Naive thymus-derived CD8-positive, alpha-beta T cell (primary cell): ENCODE data around the gene TSC1. TPM values are rescaled to one million over a fixed set of nuclear protein-coding genes. Genes with fewer than 3 reads are reported as not detected.

ENCODE experiments used
- ATAC-seq, 2 donors: fragments of 150-1000 bp; cut with Tn5 transposase in 1 of 2; sonication (Bioruptor Pico), chemical (Tn5 transposase) in 1 of 2; 1 replicate in 1 of 2; 2 replicates in 1 of 2; pipeline ENCODE4 v1.10.0; 2021; ENCODE audit warnings: mild to moderate bottlenecking in 2 of 2, moderate library complexity in 2 of 2
- POLR2A ChIA-PET: fragments of 350-600 bp; sonication (Branson Sonifier 250); formaldehyde crosslinking; loops from one replicate; lab custom pipeline; 2021; ENCODE audit warnings: antibody characterized with exemption; lab: Charles Lee
- DNase-seq, 10 donors: peaks; one replicate each; pipeline versions ENCODE4 v3.0.0 to v3.0.0-alpha.2; 2020 to 2022
- H3K27ac Mint-ChIP-seq, 10 donors: one replicate each; pipeline ENCODE4 v1.8.0; 2020 to 2022; ENCODE audit warnings: mild to moderate bottlenecking in 10 of 10, mixed read lengths in 10 of 10, moderate library complexity in 4 of 10, inconsistent platforms in 1 of 10
- H3K27me3 Mint-ChIP-seq, 5 donors: one replicate each; pipeline ENCODE4 v1.8.0; 2021 to 2022; ENCODE audit warnings: mixed read lengths in 5 of 5
- H3K36me3 Mint-ChIP-seq, 3 donors: one replicate each; pipeline ENCODE4 v1.8.0; 2020 to 2022; ENCODE audit warnings: mixed read lengths in 3 of 3, mild to moderate bottlenecking in 2 of 3, inconsistent platforms in 1 of 3
- H3K4me1 Mint-ChIP-seq, 4 donors: one replicate each; pipeline ENCODE4 v1.8.0; 2021 to 2022; ENCODE audit warnings: mixed read lengths in 4 of 4
- H3K4me3 Mint-ChIP-seq, 10 donors: one replicate each; pipeline ENCODE4 v1.8.0; 2020 to 2022; ENCODE audit warnings: mild to moderate bottlenecking in 10 of 10, mixed read lengths in 10 of 10, moderate library complexity in 6 of 10, inconsistent platforms in 1 of 10
- H3K9me3 Mint-ChIP-seq, 9 donors: one replicate each; pipeline ENCODE4 v1.8.0; 2020 to 2022; ENCODE audit warnings: mixed read lengths in 9 of 9, mild to moderate bottlenecking in 3 of 9, inconsistent platforms in 1 of 9, moderate library complexity in 1 of 9
- polyA plus RNA-seq, 3 donors: library from polyadenylated mRNA; unstranded; fragments of 300-500 nt; fragmentation: Illumina TruSeq; gene quantifications; one replicate each; pipeline ENCODE4 v1.2.3, GENCODE V29; 2021
- total RNA-seq, 8 experiments: library from RNA in 2 of 8; stranded (reverse) in 2 of 8; gene quantifications; one replicate each; pipeline ENCODE4 v1.2.3 and lab custom pipeline; 2021 to 2026

The TSC1 gene
- total and polyA plus RNA-seq, 5 experiments from 2014 or later: 4.8 to 86.2 (median 8.7) TPM

- Mint-ChIP-seq H3K4me1 (peaks cover 0 to 7% (median 1%) of the 10 kb centered on the region in 4 donors), H3K36me3 (no peaks in the 10 kb centered on the region), H3K4me3 (no peak overlapping the region), H3K27ac (no peak overlapping the region), H3K9me3 (no peaks in the 10 kb centered on the region), H3K27me3 (peaks cover 14 to 68% (median 45%) of the 10 kb centered on the region in 5 donors)
- ATAC-seq (no peak), DNase-seq (no peak)
- POLR2A ChIA-PET: no interaction called here
Observed at GRCh38 chr9:132985489-132985888, 41.1 kb upstream of the TSC1 start.

- peaks cover 0 to 7% (median 0%) of the 10 kb centered on the region in 4 donors for H3K4me1 Mint-ChIP-seq
- H3K36me3 Mint-ChIP-seq: no peaks in the 10 kb centered on the region
- H3K4me3 Mint-ChIP-seq: no peak overlapping the region
- H3K27me3 Mint-ChIP-seq: peaks cover 16 to 67% (median 47%) of the 10 kb centered on the region in 5 donors
- DNase-seq (no peak), ATAC-seq (no peak)
- no peak overlapping the region for H3K27ac Mint-ChIP-seq
- POLR2A ChIA-PET: no interaction called here
- H3K9me3 Mint-ChIP-seq: no peaks in the 10 kb centered on the region
Observed at GRCh38 chr9:132985071-132985350, 40.6 kb upstream of the TSC1 start.

- ATAC-seq (no peak), DNase-seq (no peak)
- peaks cover 20 to 72% (median 49%) of the 10 kb centered on the region in 5 donors for H3K27me3 Mint-ChIP-seq
- no peak overlapping the region for H3K4me3 Mint-ChIP-seq
- no peaks in the 10 kb centered on the region for H3K36me3 Mint-ChIP-seq
- peaks cover 0 to 11% (median under 1%) of the 10 kb centered on the region in 4 donors for H3K4me1 Mint-ChIP-seq
- no peak overlapping the region for H3K27ac Mint-ChIP-seq
- H3K9me3 Mint-ChIP-seq: no peaks in the 10 kb centered on the region
- POLR2A ChIA-PET: interaction anchor here (0.6 kb wide), 1 partner anchor 76 kb away, joined by 4 read pairs; no protein-coding TSS in a partner anchor
Observed at GRCh38 chr9:132984202-132985070, 40.0 kb upstream of the TSC1 start.

GRCh38 chr9:132983491-132984201 is 39.2 kb upstream of the TSC1 start:
- Mint-ChIP-seq H3K4me3 (no peak overlapping the region), H3K27ac (no peak overlapping the region), H3K9me3 (no peaks in the 10 kb centered on the region), H3K4me1 (peaks cover 1 to 16% (median 4%) of the 10 kb centered on the region in 4 donors), H3K27me3 (peaks cover 23 to 79% (median 47%) of the 10 kb centered on the region in 5 donors), H3K36me3 (no peaks in the 10 kb centered on the region)
- DNase-seq: no peak
- POLR2A ChIA-PET: no interaction called here
- no peak for ATAC-seq

- POLR2A ChIA-PET: no interaction called here
- no peaks in the 10 kb centered on the region for H3K36me3 Mint-ChIP-seq
- no peak overlapping the region for H3K27ac Mint-ChIP-seq
- ATAC-seq (no peak), DNase-seq (no peak)
- no peak overlapping the region for H3K4me3 Mint-ChIP-seq
- H3K9me3 Mint-ChIP-seq: no peaks in the 10 kb centered on the region
- H3K4me1 Mint-ChIP-seq: peaks cover 4 to 25% (median 9%) of the 10 kb centered on the region in 4 donors
- H3K27me3 Mint-ChIP-seq: peaks cover 24 to 79% (median 46%) of the 10 kb centered on the region in 5 donors
Observed at GRCh38 chr9:132982458-132982857, 38.0 kb upstream of the TSC1 start.

GRCh38 chr9:132980157-132980556 is 35.7 kb upstream of the TSC1 start:
- POLR2A ChIA-PET: no interaction called here
- no peak overlapping the region for H3K27ac Mint-ChIP-seq
- H3K36me3 Mint-ChIP-seq: no peaks in the 10 kb centered on the region

GRCh38 chr9:132978451-132979131 is 34.2 kb upstream of the TSC1 start, which contains the start of gene GFI1B:
TSS of gene GFI1B (plus strand) at chr9:132978694. CDS start at chr9:132986679, 7,985 bp downstream.
- no peak for DNase-seq
- Mint-ChIP-seq H3K27ac (peak within 1 kb of the TSS in 1 of 10 donors; percentile 29), H3K4me1 (peaks cover 4 to 23% (median 9%) of the 10 kb centered on the region in 4 donors), H3K9me3 (no peaks in the 10 kb centered on the region), H3K27me3 (peaks cover 27 to 81% (median 44%) of the 10 kb centered on the region in 5 donors), H3K4me3 (peak within 1 kb of the TSS in 7 of 10 donors; percentile 4 to 63 (median 31)), H3K36me3 (no peaks in the 10 kb centered on the region)
- POLR2A ChIA-PET: no interaction called here
- no peak for ATAC-seq

More at GRCh38 chr9:132980157-132980556, 35.7 kb upstream of the TSC1 start:
- ATAC-seq (no peak), DNase-seq (no peak)
- no peaks in the 10 kb centered on the region for H3K9me3 Mint-ChIP-seq
- no peak overlapping the region for H3K4me3 Mint-ChIP-seq
- peaks cover 4 to 23% (median 9%) of the 10 kb centered on the region in 4 donors for H3K4me1 Mint-ChIP-seq
- H3K27me3 Mint-ChIP-seq: peaks cover 22 to 70% (median 39%) of the 10 kb centered on the region in 5 donors

GRCh38 chr9:132978112-132978450 is 33.7 kb upstream of the TSC1 start:
- DNase-seq (no peak), ATAC-seq (no peak)
- Mint-ChIP-seq H3K36me3 (no peaks in the 10 kb centered on the region), H3K9me3 (no peaks in the 10 kb centered on the region), H3K27me3 (peaks cover 25 to 86% (median 48%) of the 10 kb centered on the region in 5 donors), H3K4me3 (peak overlapping the region in 2 of 10 donors; percentile 4 to 12), H3K4me1 (peaks cover 6 to 23% (median 9%) of the 10 kb centered on the region in 4 donors), H3K27ac (no peak overlapping the region)
- POLR2A ChIA-PET: no interaction called here

- Mint-ChIP-seq H3K9me3 (no peaks in the 10 kb centered on the region), H3K4me3 (no peak overlapping the region), H3K36me3 (no peaks in the 10 kb centered on the region), H3K27ac (no peak overlapping the region), H3K4me1 (peaks cover 8 to 20% (median 9%) of the 10 kb centered on the region in 4 donors), H3K27me3 (peaks cover 25 to 79% (median 45%) of the 10 kb centered on the region in 5 donors)
- no peak for ATAC-seq
- POLR2A ChIA-PET: no interaction called here
- no peak for DNase-seq
Observed at GRCh38 chr9:132976571-132976970, 32.2 kb upstream of the TSC1 start.

- H3K27ac Mint-ChIP-seq: no peak overlapping the region
- no peak overlapping the region for H3K4me3 Mint-ChIP-seq
- POLR2A ChIA-PET: interaction anchor here (0.5 kb wide), 1 partner anchor 147 kb away, joined by 3 read pairs; no protein-coding TSS in a partner anchor
- H3K36me3 Mint-ChIP-seq: no peaks in the 10 kb centered on the region
- no peak for DNase-seq
- peaks cover 22 to 73% (median 39%) of the 10 kb centered on the region in 5 donors for H3K27me3 Mint-ChIP-seq
- no peak for ATAC-seq
- H3K4me1 Mint-ChIP-seq: peaks cover 8 to 20% (median 9%) of the 10 kb centered on the region in 4 donors
- no peaks in the 10 kb centered on the region for H3K9me3 Mint-ChIP-seq
Observed at GRCh38 chr9:132975961-132976360, 31.5 kb upstream of the TSC1 start.

- ATAC-seq: peak in 1 of 2 donors; percentile 44
- POLR2A ChIA-PET: interaction anchor here (1.1 kb wide), 1 partner anchor 28 kb away, joined by 4 read pairs; no protein-coding TSS in a partner anchor
Observed at GRCh38 chr9:132973713-132974112, 29.3 kb upstream of the TSC1 start.

GRCh38 chr9:132973166-132973565 is 28.8 kb upstream of the TSC1 start:
- Mint-ChIP-seq H3K27ac (peak overlapping the region in 1 of 10 donors; percentile 75), H3K36me3 (no peaks in the 10 kb centered on the region), H3K9me3 (no peaks in the 10 kb centered on the region), H3K27me3 (peaks cover 6 to 54% (median 21%) of the 10 kb centered on the region in 5 donors), H3K4me1 (peaks cover under 1 to 6% (median 4%) of the 10 kb centered on the region in 4 donors), H3K4me3 (no peak overlapping the region)
- POLR2A ChIA-PET: interaction anchor here (0.6 to 1.2 kb wide), 3 partner anchors 28 to 64 kb away, joined by 3 to 4 read pairs (median 3); no protein-coding TSS in a partner anchor
- no peak for ATAC-seq
- DNase-seq: no peak

More at GRCh38 chr9:132973713-132974112, 29.3 kb upstream of the TSC1 start:
- no peaks in the 10 kb centered on the region for H3K36me3 Mint-ChIP-seq
- H3K27me3 Mint-ChIP-seq: peaks cover 10 to 59% (median 26%) of the 10 kb centered on the region in 5 donors
- no peak overlapping the region for H3K4me3 Mint-ChIP-seq
- H3K9me3 Mint-ChIP-seq: no peaks in the 10 kb centered on the region
- DNase-seq: peak in 1 of 10 donors; percentile 8
- peaks cover 6 to 11% (median 7%) of the 10 kb centered on the region in 4 donors for H3K4me1 Mint-ChIP-seq
- H3K27ac Mint-ChIP-seq: no peak overlapping the region
